ENCODE results near the gene NRL. TPM values are rescaled to one million over a fixed set of nuclear protein-coding genes. Genes with fewer than 3 reads are reported as not detected.
"Not testable (repeated sequence)": the region's sequence is repeated elsewhere in the genome, so short reads cannot be mapped to it uniquely, and the experiment has no call there.

Gene NRL
- total RNA-seq, 2 experiments from 2014 or later = 1.1 to 1.7 TPM

GRCh38 chr14:24057271-24057670 lies 57.5 kb downstream of the NRL start:
- ChIA-PET CTCF (interaction anchor here (1.4 to 6.3 kb wide), 7 partner anchors 12 to 104 kb away, joined by 4 to 102 read pairs (median 13); partner anchors contain the start of genes IRF9 and PCK2), POLR2A (interaction anchor here (1.5 kb wide), 1 partner anchor 52 kb away, joined by 6 read pairs; no protein-coding TSS in a partner anchor)

- CTCF ChIA-PET = interaction anchor here (1.0 to 6.3 kb wide), 5 partner anchors 14 to 52 kb away, joined by 4 to 102 read pairs (median 23); partner anchors contain the start of genes CPNE6 and PCK2
- POLR2A ChIA-PET = no interaction called here
These were observed 58.0 kb downstream of the NRL start for GRCh38 chr14:24056800-24057184.

GRCh38 chr14:24055971-24056799 lies 58.6 kb downstream of the NRL start:
- CTCF ChIA-PET = interaction anchor here (0.7 to 6.3 kb wide), 5 partner anchors 15 to 52 kb away, joined by 3 to 102 read pairs (median 23); partner anchors contain the start of genes CPNE6 and PCK2
- POLR2A ChIA-PET = no interaction called here

GRCh38 chr14:24054646-24055045 lies 60.1 kb downstream of the NRL start:
- POLR2A ChIA-PET = no interaction called here
- CTCF ChIA-PET = interaction anchor here (0.9 to 6.3 kb wide), 4 partner anchors 27 to 134 kb away, joined by 3 to 102 read pairs (median 4); partner anchors contain the start of genes IPO4 and PCK2

- CTCF ChIA-PET = interaction anchor here (0.9 to 6.3 kb wide), 5 partner anchors 8 to 135 kb away, joined by 3 to 102 read pairs (median 4); partner anchors contain the start of genes IPO4 and PCK2
These were observed 60.5 kb downstream of the NRL start for GRCh38 chr14:24054324-24054641.

DNA sequence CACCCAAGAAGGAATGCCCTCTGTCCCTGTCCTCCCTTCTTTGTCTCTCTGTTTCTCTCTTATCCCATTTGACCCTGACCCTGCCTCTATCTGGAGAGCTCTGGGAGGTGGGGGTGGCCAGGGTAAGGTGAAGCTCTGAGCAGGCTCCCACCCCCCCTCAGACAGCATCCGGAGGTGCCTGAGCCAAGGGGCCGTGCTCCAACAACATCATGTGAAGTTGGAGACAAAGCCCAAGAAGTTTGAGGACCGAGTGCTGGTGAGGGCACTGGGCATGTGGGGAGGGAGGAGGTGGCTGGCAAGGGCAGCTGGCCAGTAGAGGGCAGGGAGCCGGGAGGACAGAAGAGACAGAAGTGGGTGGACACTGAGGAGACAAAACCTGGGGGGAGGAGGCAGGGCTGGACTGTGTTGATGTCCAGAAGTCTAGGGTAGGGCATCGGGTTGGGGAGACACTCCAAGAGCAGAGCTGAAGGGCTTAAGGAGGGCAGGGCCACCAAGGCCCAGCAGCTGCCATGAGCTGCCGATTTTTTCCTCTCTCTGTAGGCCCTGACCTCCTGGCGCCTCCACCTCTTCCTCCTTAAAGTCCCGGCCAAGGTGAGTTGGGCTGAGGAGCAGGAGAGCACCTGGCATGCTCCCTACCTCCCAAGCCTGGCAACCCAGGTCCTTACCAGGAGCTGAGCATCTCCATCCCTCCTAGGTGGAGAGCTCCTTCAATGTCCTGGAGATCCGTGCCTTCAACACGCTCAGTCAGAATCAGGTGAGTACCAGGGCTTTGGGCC lies 61.0 kb downstream of the NRL start:
- POLR2A ChIA-PET = interaction anchor here (0.6 to 2.4 kb wide), 4 partner anchors 17 to 193 kb away, joined by 3 to 6 read pairs (median 3); no protein-coding TSS in a partner anchor

More at GRCh38 chr14:24054324-24054641, 60.5 kb downstream of the NRL start:
- POLR2A ChIA-PET = interaction anchor here (0.6 to 1.0 kb wide), 2 partner anchors 16 to 193 kb away, joined by 3 read pairs; no protein-coding TSS in a partner anchor

GRCh38 chr14:24052656-24053547 lies 61.8 kb downstream of the NRL start:
- ChIA-PET POLR2A (interaction anchor here (0.9 to 2.4 kb wide), 4 partner anchors 29 to 63 kb away, joined by 3 to 6 read pairs (median 4); no protein-coding TSS in a partner anchor), CTCF (interaction anchor here (0.7 to 6.3 kb wide), 6 partner anchors 9 to 43 kb away, joined by 3 to 102 read pairs (median 3); partner anchors contain the start of gene PCK2)

More for the DNA sequence above, 61.0 kb downstream of the NRL start:
- CTCF ChIA-PET = interaction anchor here (0.9 to 6.3 kb wide), 5 partner anchors 8 to 135 kb away, joined by 3 to 102 read pairs (median 4); partner anchors contain the start of genes IPO4 and PCK2

GRCh38 chr14:24051789-24052655 lies 62.7 kb downstream of the NRL start, which contains the start of gene CARMIL3:
Gene CARMIL3, plus strand, starts transcription at chr14:24052009. Its CDS starts 145 bp downstream, at chr14:24052154.
- CTCF ChIA-PET = interaction anchor here (0.7 to 1.9 kb wide), 7 partner anchors 18 to 56 kb away, joined by 3 to 8 read pairs (median 3); no protein-coding TSS in a partner anchor
- POLR2A ChIA-PET = interaction anchor here (1.3 to 2.4 kb wide), 3 partner anchors 30 to 62 kb away, joined by 4 to 6 read pairs (median 5); no protein-coding TSS in a partner anchor

GRCh38 chr14:24051176-24051788 lies 63.5 kb downstream of the NRL start:
- ChIA-PET CTCF (interaction anchor here (1.0 to 1.9 kb wide), 4 partner anchors 19 to 57 kb away, joined by 3 to 8 read pairs (median 4); no protein-coding TSS in a partner anchor), POLR2A (interaction anchor here (1.3 to 2.4 kb wide), 2 partner anchors 31 to 44 kb away, joined by 5 to 6 read pairs; no protein-coding TSS in a partner anchor)

- CTCF ChIA-PET = interaction anchor here (1.5 to 1.9 kb wide), 2 partner anchors 40 to 57 kb away, joined by 4 to 5 read pairs; no protein-coding TSS in a partner anchor
- POLR2A ChIA-PET = not testable (repeated sequence)
These were observed 64.0 kb downstream of the NRL start for GRCh38 chr14:24050753-24051152.

- CTCF ChIA-PET, POLR2A ChIA-PET: not testable (repeated sequence)
These were observed 65.7 kb downstream of the NRL start for GRCh38 chr14:24049002-24049401.

DNA sequence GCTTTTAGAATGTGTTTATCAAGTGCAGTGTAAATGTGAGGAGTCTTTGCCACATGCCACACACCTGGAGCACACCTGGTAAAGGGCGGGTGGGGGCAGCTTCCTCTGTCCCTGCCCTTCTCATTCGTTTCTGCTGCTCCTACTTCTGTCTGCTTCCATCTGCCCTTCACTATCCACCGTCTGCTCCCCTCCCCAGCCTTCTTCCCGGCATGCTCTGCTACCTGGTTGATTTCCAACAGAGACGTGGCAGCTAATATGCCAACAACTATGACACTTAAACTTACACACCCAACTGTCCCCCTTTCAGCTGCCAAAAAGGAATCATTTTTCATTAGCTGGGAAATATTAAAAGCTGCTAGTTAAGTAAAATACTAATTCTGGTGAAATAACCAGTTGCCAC lies 72.0 kb downstream of the NRL start:
- POLR2A ChIA-PET = no interaction called here

DNA sequence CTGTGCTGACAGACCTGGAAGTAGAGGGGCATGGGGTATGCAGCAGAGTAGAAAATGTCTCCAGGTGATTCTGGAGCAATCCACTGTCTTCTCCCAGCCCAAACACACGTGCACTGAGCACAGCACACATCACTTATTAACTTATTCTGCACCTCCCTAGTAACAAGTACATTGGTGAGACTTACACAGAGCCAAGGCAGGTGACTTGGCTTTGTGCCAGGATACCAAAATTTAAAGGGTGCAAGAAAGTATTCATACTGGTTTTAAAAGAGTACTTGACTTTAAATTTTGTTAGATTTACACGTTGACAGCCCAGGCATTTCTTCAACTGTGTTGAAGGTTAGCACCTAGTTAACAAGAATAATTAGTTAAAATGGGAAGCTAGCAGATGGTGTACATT lies 74.1 kb downstream of the NRL start:
- CTCF ChIA-PET = interaction anchor here (1.2 kb wide), 1 partner anchor 87 kb away, joined by 3 read pairs; the partner anchor contains the start of gene DHRS4
- POLR2A ChIA-PET = no interaction called here

More for the DNA sequence above, 72.0 kb downstream of the NRL start:
- CTCF ChIA-PET = no interaction called here

DNA sequence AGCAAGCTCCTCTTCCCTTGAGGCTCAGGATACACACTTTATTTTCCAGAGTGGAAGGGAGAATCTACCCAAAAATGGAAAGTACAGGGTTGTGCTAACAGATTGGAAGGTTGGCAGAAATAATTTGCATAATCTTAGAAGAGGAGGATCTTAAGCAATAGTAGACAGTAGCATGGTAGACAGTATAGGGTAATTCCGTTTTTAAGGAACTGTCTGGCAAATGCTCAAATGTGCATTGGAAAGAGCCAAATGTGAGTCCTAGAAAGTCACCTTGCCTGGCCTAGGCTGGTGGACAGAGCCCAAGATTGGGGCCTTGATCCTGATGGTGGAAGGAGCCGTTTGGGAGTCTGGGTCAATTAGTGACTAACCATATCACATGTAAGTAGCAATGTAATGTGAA lies 76.1 kb downstream of the NRL start:
- CTCF ChIA-PET = no interaction called here
- POLR2A ChIA-PET = no interaction called here

DNA sequence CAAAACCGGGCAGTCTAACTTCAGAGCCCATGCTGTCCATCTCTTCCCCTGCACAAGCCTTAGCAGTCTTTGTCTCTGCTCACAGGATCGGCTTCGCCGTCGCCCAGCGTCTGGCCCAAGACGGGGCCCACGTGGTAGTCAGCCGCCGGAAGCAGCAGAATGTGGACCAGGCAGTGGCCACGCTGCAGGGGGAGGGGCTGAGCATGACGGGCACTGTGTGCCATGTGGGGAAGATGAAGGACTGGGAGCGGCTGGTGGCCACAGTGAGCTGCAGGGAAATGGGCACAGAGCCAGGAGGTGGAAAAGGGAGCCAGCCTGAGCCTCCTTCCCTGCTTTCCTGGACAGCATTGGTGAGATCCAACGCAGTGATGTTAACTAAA lies 77.1 kb downstream of the NRL start:
- ChIA-PET POLR2A (no interaction called here), CTCF (no interaction called here)

GRCh38 chr14:24036963-24037657 lies 77.6 kb downstream of the NRL start:
- CTCF ChIA-PET, POLR2A ChIA-PET: not testable (repeated sequence)
